ENCODE measurements around the gene LUZP2.

The LUZP2 gene

DNA sequence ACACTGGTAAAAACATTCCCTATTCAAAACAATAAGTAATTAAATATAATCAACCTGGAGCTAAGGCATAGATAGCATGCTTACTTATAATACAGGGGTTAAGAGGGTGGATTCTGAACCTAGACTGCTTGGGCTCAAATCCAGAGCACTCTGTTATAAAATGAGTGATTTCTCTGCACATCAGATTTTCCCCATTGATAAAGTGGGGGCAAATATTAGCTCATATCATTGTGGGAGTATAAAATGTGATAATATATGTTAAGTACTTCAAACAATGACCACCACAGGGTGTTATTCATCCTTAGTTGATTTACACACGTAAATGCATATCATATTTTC is 139.4 kb downstream of the LUZP2 start:
- no peak for DNase-seq

DNA sequence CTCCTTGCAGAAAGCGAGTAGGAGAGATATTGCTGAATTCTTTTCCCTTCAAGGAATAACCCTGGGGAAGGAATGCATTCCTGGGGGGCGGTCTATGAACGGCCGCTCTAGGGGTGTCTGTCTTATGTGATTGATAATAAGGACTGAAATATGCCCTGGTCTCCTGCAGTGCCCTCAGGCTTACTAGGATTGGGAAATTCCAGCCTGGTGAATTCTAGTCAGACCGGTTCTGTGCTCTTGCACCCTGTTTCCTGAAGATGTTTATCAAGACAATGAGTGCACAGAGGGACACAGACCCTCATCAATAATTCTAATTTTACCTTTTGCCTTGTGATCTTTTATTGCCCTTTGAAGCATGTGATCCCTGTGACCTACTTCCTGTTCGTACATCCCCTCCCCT is 140.7 kb downstream of the LUZP2 start:
- DNase-seq = no peak

- DNase-seq = no peak
These were observed 145.8 kb downstream of the LUZP2 start for GRCh38 chr11:24642648-24643047.

GRCh38 chr11:24645563-24645962 is 148.7 kb downstream of the LUZP2 start:
- DNase-seq = no peak

GRCh38 chr11:24651873-24652272 is 155.0 kb downstream of the LUZP2 start:
- DNase-seq = no peak

DNA sequence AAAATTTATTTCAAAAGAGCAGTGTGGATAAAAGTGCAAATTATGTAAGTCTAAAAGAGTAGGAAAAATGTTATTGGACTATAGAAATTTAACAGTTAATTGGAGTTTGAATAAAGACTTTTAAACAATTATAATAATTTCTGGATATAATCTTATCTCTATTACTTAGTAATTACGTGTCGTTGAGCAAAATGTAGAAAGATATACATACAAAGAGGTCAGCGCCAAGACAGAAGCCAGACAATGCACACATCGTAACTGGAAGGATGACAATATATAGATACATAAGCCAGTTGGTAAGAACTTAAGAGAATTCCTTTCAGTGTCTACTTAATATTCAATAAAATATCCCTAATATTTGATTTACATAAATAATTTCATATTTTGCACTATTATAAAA is 157.0 kb downstream of the LUZP2 start:
- no peak for DNase-seq

DNA sequence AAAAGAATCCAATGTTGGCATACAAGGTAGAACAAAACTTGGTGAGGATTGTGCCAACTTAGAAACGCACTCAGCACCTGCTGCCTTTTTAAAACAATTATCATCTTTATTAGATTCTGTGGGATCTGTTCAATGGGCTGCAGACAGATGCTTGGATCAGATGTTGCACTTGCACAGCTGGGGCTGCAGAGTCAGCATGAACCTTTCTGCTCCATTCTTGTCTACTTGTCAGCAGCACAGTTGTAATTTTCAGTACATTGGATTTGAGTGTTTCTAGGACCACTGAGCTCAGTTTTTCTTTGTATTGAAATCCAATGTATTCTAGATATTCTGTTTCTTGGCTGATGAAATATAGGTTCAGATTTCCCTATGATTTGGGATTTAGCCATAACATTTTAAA is 164.5 kb downstream of the LUZP2 start:
- no peak for DNase-seq

DNA sequence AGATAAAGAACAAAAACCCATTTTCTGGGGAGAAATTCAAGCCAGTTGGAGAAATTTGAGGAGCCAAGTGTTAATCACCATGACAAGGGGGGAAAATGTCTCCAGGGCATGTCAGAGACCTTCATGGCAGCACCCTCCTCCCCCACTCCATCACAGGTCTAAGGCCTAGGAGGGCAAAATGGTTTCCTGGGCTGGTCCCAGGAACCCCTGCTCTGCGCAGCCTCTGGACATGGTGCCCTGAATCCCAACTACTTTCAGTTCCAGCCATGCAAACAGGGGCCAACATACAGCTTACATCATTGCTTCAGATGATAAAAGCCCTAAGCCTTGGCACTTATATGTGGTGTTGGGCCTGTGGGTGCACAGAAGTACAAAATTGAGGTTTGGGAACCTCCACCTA is 167.5 kb downstream of the LUZP2 start:
- no peak for DNase-seq

- DNase-seq = no peak
These were observed 170.6 kb downstream of the LUZP2 start for GRCh38 chr11:24667353-24667968.

DNA sequence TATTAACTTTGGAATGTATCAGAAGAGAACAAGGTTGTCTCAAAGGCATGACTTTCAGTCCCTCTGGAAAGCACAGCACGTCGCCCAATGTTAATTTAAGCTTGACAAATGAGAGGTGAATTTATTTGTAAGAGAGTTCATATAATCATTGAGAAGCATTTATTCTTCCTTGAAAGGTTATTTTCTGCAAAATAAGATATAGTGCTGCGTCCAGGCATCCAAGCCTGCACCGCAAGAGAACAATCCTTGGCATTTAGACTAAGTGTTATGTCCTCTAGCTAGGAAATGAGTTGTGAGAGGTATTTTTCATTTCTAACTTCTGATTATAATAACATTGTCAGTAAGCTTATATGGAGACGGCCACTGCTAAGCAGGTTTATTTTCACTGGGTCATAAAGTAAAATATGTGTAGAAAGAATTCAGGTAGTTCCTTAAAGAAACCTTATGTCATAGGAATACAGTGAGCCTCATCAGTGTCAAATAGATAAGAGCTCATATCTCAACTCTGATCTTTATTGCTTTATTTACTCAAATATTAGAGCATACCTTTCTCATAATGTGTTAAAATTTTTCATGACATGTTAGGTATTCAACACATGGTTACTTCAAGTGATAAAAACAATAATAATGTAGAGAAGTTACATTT is 182.0 kb downstream of the LUZP2 start:
- DNase-seq = no peak

DNA sequence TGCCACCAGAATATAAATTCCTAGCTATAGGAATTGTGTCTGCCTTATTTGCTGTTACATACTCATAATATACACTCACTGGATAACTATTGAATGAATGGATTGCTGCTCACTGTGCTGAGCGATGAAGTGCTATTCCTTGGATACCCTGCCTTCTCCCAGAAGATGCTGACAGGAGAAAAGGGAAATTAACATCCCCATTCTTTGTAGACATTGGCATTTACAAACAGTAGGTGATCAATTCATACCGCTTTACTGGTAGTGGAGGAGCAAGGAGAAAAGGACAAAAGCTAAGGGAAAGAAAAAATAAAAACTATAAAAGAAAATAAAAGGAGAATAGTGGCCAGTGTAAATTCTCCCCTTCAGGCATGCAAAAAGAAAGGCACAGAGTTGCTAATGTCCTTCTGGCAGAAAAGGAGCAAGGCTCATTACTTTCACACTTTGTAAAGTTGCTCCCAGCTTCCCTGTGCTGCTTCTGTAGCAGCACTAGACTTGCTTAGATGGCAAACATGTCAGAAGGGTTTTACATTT is 183.0 kb downstream of the LUZP2 start:
- DNase-seq = no peak

DNA sequence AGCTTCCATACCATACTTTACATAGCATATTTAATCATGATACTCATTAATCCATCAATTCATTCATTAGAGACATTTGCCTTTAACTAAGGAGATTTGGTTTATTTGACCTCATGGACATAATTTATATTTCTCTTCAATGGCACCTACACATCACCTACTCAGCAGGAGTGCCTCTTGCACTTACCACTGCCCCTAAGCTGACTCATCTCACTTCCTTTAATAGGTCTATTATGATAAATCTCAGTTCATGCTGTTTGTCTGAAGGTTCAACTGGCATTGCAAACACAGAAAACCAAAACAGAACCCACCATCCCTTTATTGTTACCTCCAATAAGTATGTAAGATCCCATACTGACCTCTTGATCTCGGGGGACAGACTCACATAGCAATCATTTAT is 186.7 kb downstream of the LUZP2 start:
- DNase-seq = no peak

DNA sequence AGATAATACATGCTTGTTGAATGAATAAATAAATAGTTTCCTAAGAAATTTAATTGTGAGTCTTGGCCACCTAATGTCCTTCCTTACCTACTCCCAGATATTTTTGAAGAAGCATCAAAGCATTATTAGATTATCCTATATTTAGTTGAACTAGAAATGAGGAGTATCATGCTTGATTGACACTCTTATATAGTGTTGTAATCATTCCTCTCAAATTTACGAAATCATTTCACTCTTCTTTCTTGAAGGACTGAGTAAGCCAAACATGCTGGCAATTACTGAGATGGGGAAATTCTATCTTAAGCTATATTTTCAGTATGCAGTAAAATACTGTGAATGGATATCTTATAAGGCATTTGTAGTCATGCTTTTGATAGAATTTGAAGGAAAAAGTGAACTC is 189.0 kb downstream of the LUZP2 start:
- DNase-seq = no peak

- no peak for DNase-seq
These were observed 190.8 kb downstream of the LUZP2 start for GRCh38 chr11:24687531-24688147.

- no peak for DNase-seq
These were observed 192.1 kb downstream of the LUZP2 start for GRCh38 chr11:24688981-24689380.

- DNase-seq = no peak
These were observed 200.8 kb downstream of the LUZP2 start for GRCh38 chr11:24697522-24698111.

GRCh38 chr11:24704716-24705115 is 207.9 kb downstream of the LUZP2 start:
- DNase-seq = no peak

GRCh38 chr11:24705474-24705873 is 208.6 kb downstream of the LUZP2 start:
- no peak for DNase-seq

DNA sequence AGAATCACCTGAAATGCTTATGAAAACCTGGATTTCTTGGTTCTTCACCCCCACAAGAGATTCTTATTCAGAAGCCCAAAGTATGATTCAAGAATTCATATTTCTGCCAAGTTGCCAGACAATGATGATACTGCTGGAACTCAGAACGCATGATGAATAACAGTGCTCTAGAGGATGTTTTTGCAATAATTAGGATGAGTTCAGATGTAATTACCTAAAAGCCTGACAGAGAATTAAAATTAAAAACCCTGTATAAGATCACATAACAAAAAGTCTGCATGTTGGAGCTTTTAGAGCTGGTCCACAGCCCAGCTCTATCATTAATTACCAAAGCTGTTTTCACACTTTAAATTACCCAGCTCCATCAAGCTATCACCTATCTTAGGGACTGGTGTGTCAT is 211.8 kb downstream of the LUZP2 start:
- DNase-seq = no peak

GRCh38 chr11:24709928-24710565 is 213.2 kb downstream of the LUZP2 start:
- no peak for DNase-seq

DNA sequence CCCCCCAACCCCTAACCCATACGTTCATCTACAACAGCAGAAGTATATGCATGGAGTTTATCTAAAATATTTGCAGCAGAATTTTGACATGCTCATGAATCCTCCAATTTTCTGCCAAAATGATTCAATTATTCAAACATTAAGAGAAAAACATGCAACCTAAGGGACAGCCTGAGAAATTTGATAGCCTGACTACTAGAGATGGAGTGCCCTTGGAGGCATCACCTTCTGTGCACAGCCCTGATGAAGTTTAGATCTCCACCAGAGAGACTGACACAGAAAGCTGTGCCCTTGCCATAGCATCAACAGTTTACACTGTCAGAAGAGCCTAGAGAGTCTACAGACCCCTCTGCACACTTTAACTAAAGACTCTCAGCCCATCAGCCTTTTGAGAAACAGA is 217.7 kb downstream of the LUZP2 start:
- DNase-seq = no peak

DNA sequence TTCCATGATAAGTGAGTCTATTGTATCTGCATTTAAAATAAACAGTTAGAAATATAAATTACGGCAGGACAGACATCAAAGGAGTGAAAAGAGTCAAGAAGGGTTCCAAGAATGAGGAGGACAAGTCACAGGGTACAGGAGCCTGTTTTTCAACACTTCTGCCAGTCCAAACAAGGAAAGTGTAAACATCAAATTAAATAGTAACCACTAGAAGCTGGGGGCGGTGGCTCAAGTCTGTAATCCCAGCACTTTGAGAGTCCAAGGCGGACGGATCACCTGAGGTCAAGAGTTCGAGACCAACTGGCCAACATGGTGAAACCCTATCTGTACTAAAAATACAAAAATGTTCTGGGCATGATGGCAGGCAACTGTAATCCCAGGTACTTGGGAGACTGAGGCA is 219.6 kb downstream of the LUZP2 start:
- no peak for DNase-seq

- DNase-seq = no peak
These were observed 226.4 kb downstream of the LUZP2 start for GRCh38 chr11:24723231-24723630.

- no peak for DNase-seq
These were observed 234.7 kb downstream of the LUZP2 start for GRCh38 chr11:24731554-24731953.

All from activated CD4-positive, alpha-beta T cell treated with anti-CD3 and anti-CD28 coated beads for 48 hours (primary cell).